Activated naive CD4-positive, alpha-beta T cell (primary cell): ENCODE data around the gene STOM.

Experiments used
- DNase-seq, 4 experiments: peaks; one replicate each; lab custom pipeline; 2025; lab: John Stamatoyannopoulos, UW

Gene STOM

GRCh38 chr9:121348221-121348620, 21.8 kb downstream of the STOM start:
- no peak for DNase-seq

GRCh38 chr9:121345070-121345469, 25.0 kb downstream of the STOM start:
- DNase-seq = no peak

GRCh38 chr9:121344184-121344583, 25.9 kb downstream of the STOM start:
- DNase-seq = no peak

- DNase-seq = no peak
These were observed 29.2 kb downstream of the STOM start for GRCh38 chr9:121340676-121341392.

GRCh38 chr9:121339437-121339836, 30.6 kb downstream of the STOM start:
- no peak for DNase-seq

- DNase-seq = no peak
These were observed 33.4 kb downstream of the STOM start for GRCh38 chr9:121336665-121337064.

- no peak for DNase-seq
These were observed 35.9 kb downstream of the STOM start for GRCh38 chr9:121333950-121334773.

- DNase-seq = no peak
These were observed 37.9 kb downstream of the STOM start for GRCh38 chr9:121331992-121332685.

- DNase-seq = no peak
These were observed 38.5 kb downstream of the STOM start for GRCh38 chr9:121331549-121331948.

- DNase-seq = no peak
These were observed 41.0 kb downstream of the STOM start for GRCh38 chr9:121328876-121329681.

GRCh38 chr9:121328476-121328875, 41.6 kb downstream of the STOM start:
- no peak for DNase-seq

GRCh38 chr9:121326901-121327613, 43.0 kb downstream of the STOM start:
- no peak for DNase-seq

- DNase-seq = no peak
These were observed 43.8 kb downstream of the STOM start for GRCh38 chr9:121326130-121326838.

- DNase-seq = no peak
These were observed 44.7 kb downstream of the STOM start for GRCh38 chr9:121325387-121325786.

- no peak for DNase-seq
These were observed 45.3 kb downstream of the STOM start for GRCh38 chr9:121324755-121325154.

GRCh38 chr9:121324316-121324715, 45.7 kb downstream of the STOM start:
- no peak for DNase-seq

GRCh38 chr9:121323449-121324151, 46.5 kb downstream of the STOM start:
- DNase-seq = no peak

- no peak for DNase-seq
These were observed 47.2 kb downstream of the STOM start for GRCh38 chr9:121322737-121323448.

GRCh38 chr9:121322037-121322736, 47.9 kb downstream of the STOM start:
- DNase-seq = no peak
